Aorta (tissue), 5 donors: ENCODE results near the gene FAM177B. TPM values are rescaled to one million over a fixed set of nuclear protein-coding genes. Genes with fewer than 3 reads are reported as not detected.
"Not testable (repeated sequence)": the region's sequence is repeated elsewhere in the genome, so short reads cannot be mapped to it uniquely, and the experiment has no call there.

Experiments
- ATAC-seq: fragments of 200-7000 bp; cut with Tn5 transposase; one replicate; pipeline ENCODE4 v1.9.1; 2022; ENCODE audit warnings: moderate library complexity; ENCODE audit not compliant: low FRiP score
- DNase-seq, 2 donors: peaks; one replicate each; pipeline ENCODE4 v3.0.0-alpha.2; 2020
- H3K27ac ChIP-seq, 2 donors: one replicate each; pipeline ENCODE4 v1.5.1; 2013; ENCODE audit warnings: low read length in 2 of 2, mild to moderate bottlenecking in 2 of 2, moderate library complexity in 2 of 2, control low read depth in 1 of 2, inconsistent platforms in 1 of 2, low read depth in 1 of 2
- H3K27me3 ChIP-seq, 2 donors: one replicate each; pipeline ENCODE4 v1.6.1; 2013; ENCODE audit warnings: control low read depth in 1 of 2, low read length in 1 of 2, mild to moderate bottlenecking in 1 of 2, moderate library complexity in 1 of 2; ENCODE audit not compliant: insufficient read depth in 2 of 2, control insufficient read depth in 1 of 2
- H3K36me3 ChIP-seq, 2 donors: one replicate each; pipeline ENCODE4 v1.6.1; 2013; ENCODE audit warnings: control low read depth in 1 of 2, low read length in 1 of 2, mild to moderate bottlenecking in 1 of 2; ENCODE audit not compliant: insufficient read depth in 2 of 2, control insufficient read depth in 1 of 2
- H3K4me1 ChIP-seq, 2 donors: one replicate each; pipeline ENCODE4 v1.6.1; 2013; ENCODE audit warnings: low read length in 2 of 2, control low read depth in 1 of 2, mild to moderate bottlenecking in 1 of 2, moderate library complexity in 1 of 2; ENCODE audit not compliant: insufficient read depth in 2 of 2, control insufficient read depth in 1 of 2
- H3K4me3 ChIP-seq, 2 donors: one replicate each; pipeline ENCODE4 v1.5.1; 2013; ENCODE audit warnings: low read length in 2 of 2, control low read depth in 1 of 2, mild to moderate bottlenecking in 1 of 2
- H3K9me3 ChIP-seq: one replicate; pipeline ENCODE4 v1.6.1; 2013; ENCODE audit warnings: mild to moderate bottlenecking, low read length; ENCODE audit not compliant: control insufficient read depth
- WGBS, 2 donors: extraction: QIAGEN DNeasy Blood & Tissue Kit; methylation state at CpG; one replicate each; pipeline ENCODE4 v1.1.7; 2013; 5-methylcytosine and 5-hydroxymethylcytosine counted together
- intact Hi-C, 2 donors: fragments of 100-400 bp; cut with DNase I; formaldehyde crosslinking; loops; one replicate each; pipeline versions ENCODE4 v1.14.2 to v1.15.0; 2022
- polyA plus RNA-seq, 2 donors: library from polyadenylated mRNA; stranded (reverse); fragments of 200-250 nt; gene quantifications; one replicate each; pipeline ENCODE4 v1.2.3, GENCODE V29; 2013
- total RNA-seq, 2 donors: library from RNA; stranded (reverse); fragmentation: NEBNext Ultra II Directional; extraction: Animal tissue kit (Norgen Biotek cat#: 25700); gene quantifications; one replicate each; pipeline ENCODE4 v1.2.1, GENCODE V29; 2021
- donor health status: healthy with polysubstance abuse.
- donor health status: Bipolar disorder and iron deficiency.
- donor health status: DM: no; HTN: no; CAD: no.
- donor health status: DM: no; HTN: no; CAD: no.
- donor health status: DM: yes; HTN: yes; CAD: no.

Gene FAM177B
- total and polyA plus RNA-seq, 4 donors = 0.13 to 3.3 (median 0.18) TPM; not detected in 1

DNA sequence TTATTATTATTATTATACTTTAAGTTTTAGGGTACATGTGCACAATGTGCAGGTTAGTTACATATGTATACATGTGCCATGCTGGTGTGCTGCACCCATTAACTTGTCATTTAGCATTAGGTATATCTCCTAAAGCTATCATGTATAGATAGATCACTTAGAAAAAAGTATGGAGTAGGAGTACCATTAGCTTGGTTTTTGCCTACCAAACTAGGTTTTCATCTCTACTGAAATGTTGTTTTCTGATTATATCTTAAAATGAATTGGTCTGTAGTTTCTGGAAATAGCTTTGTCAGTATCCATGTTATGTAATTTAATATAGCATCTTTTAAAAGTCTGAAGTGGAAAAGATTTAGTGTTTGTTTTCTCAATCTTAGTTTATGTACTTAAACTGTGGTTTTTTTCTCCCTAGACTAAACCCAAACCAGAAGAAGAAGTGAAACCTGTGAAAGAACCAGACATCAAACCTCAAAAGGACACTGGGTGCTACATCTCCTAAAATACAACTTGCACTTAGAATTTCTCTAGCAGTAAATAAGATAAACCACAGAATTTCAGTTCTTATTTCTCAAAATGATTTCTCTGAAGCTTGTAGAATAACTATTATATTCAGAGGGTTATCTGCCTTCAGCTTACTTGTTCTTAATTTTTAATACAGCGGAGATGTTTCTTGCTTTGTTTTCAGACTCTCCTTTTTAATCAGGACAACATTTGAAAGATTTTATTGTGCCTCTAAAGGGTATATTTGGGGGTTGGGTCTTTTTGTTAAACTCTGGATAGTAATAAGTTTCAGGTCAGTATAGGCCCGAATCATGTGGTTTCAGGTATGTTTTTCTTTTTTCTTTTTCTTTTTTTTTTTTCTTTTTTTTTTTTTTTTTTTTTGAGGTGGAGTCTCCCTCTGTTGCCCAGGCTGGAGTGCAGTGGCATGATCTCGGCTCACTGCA is 4.5 kb upstream of the FAM177B start:
- ATAC-seq = no peak
- H3K27ac ChIP-seq = no peak overlapping the region
- no peak overlapping the region for H3K4me3 ChIP-seq
- 78 to 83% methylated on average over 3 of the region's 3 CpGs for WGBS, 2 donors
- no peaks in the 10 kb centered on the region for H3K4me1 ChIP-seq
- intact Hi-C loops = no loop called here
- H3K36me3 ChIP-seq = peaks cover 0 to 4% of the 10 kb centered on the region in 2 donors
- no peaks in the 10 kb centered on the region for H3K27me3 ChIP-seq
- no peak for DNase-seq
- no peaks in the 10 kb centered on the region for H3K9me3 ChIP-seq

- Histone ChIP-seq H3K36me3 (peaks cover 0 to 4% of the 10 kb centered on the region in 2 donors), H3K27me3 (no peaks in the 10 kb centered on the region), H3K4me3 (no peak overlapping the region), H3K4me1 (no peaks in the 10 kb centered on the region), H3K9me3 (no peaks in the 10 kb centered on the region), H3K27ac (no peak overlapping the region)
- intact Hi-C loops = loop anchor here in 1 of 2 donors (5.0 kb wide), 1 partner anchor 348 kb away; no protein-coding TSS in a partner anchor
- ATAC-seq = no peak
- no peak for DNase-seq
- 72 to 73% methylated on average over 1 of the region's 1 CpG for WGBS, 2 donors
Observed at GRCh38 chr1:222734740-222735139, 2.3 kb upstream of the FAM177B start.

GRCh38 chr1:222736470-222736869 is 532 bp upstream of the FAM177B start:
- DNase-seq (no peak), ATAC-seq (no peak)
- H3K27me3 ChIP-seq = no peaks in the 10 kb centered on the region
- H3K27ac ChIP-seq = no peak overlapping the region
- H3K36me3 ChIP-seq = no peaks in the 10 kb centered on the region
- no peaks in the 10 kb centered on the region for H3K9me3 ChIP-seq
- H3K4me3 ChIP-seq = no peak overlapping the region
- H3K4me1 ChIP-seq = no peaks in the 10 kb centered on the region
- WGBS, 2 donors = 61 to 65% methylated on average over 5 of the region's 5 CpGs
- intact Hi-C loops = loop anchor here (2.0 to 5.0 kb wide), 2 partner anchors 346 to 352 kb away; no protein-coding TSS in a partner anchor

DNA sequence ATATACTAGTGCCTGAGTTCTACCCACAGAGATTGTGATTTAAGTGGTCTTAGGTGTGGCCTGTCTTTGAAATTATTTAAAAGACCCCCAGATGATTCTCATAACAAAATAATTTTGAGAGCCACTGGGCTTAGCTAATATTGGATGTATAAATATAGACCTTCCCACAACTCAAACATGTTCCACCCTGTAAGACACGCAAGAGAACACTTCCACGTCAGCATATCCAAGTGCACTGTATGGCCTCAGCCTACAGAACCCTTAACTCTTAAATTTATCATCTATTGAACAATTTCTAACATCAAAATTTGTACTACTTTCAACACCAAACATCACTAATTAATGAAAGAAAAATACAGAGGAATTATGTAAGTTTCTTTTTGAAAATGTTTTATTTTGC is 2.5 kb downstream of the FAM177B start:
- intact Hi-C loops = loop anchor here in 1 of 2 donors (5.0 kb wide), 1 partner anchor 343 kb away; no protein-coding TSS in a partner anchor
- Histone ChIP-seq H3K9me3 (no peaks in the 10 kb centered on the region), H3K27me3 (no peaks in the 10 kb centered on the region), H3K4me1 (no peaks in the 10 kb centered on the region), H3K36me3 (no peaks in the 10 kb centered on the region), H3K27ac (no peak overlapping the region), H3K4me3 (no peak overlapping the region)
- DNase-seq (no peak), ATAC-seq (no peak)
- WGBS, 2 donors = 89 to 93% methylated on average over 2 of the region's 2 CpGs

DNA sequence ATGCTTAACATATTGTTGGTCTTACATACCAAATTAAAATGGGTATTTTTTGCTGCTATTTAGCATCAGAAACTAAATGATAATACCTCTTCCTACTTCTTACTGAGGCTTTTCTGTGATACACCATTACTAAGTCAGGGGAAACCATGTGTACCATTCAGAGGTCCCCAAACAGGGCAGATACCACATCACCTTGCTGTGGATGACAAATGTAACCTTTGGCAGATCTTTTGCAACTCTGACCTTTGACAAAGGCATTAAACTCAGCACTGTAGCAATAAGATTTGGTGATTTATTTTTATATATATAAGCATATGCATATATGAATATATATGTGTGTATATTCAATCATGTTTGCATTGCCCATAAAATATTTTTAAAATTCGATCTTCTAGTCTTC is 2.9 kb downstream of the FAM177B start:
- intact Hi-C loops = loop anchor here in 1 of 2 donors (5.0 kb wide), 1 partner anchor 342 kb away; no protein-coding TSS in a partner anchor
- Histone ChIP-seq H3K36me3 (no peaks in the 10 kb centered on the region), H3K27ac (no peak overlapping the region), H3K9me3 (no peaks in the 10 kb centered on the region), H3K4me1 (no peaks in the 10 kb centered on the region), H3K27me3 (no peaks in the 10 kb centered on the region), H3K4me3 (no peak overlapping the region)
- ATAC-seq = no peak
- DNase-seq = no peak
- 74 to 76% methylated on average over 1 of the region's 1 CpG for WGBS, 2 donors

- H3K9me3 ChIP-seq, H3K36me3 ChIP-seq, H3K27me3 ChIP-seq, ATAC-seq, DNase-seq, H3K27ac ChIP-seq, H3K4me3 ChIP-seq, H3K4me1 ChIP-seq, intact Hi-C loops: not testable (repeated sequence)
- WGBS, 2 donors = 93 to 96% methylated on average over 5 of the region's 5 CpGs
Observed at GRCh38 chr1:222741630-222742457, 4.8 kb downstream of the FAM177B start.

DNA sequence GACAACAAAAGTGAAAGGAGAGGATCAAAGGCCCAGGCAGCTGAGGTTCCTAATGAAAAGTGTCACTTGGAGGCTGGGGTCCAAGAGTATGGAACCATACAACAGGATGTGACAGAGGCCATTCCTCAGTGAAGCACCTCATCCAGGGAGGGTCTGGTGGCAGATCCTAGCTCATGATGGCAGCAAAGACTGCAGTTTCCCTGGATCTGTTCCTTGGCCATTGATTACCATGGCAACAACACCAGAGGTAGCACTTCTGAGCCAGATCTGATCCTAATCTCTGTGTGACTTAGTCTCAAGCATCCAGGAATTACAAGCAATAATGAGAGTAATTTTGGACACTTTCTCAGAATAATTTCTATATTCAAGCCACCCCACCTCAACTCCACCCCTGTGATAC is 12.9 kb downstream of the FAM177B start:
- DNase-seq (no peak), ATAC-seq (no peak)
- no peak overlapping the region for H3K4me3 ChIP-seq
- intact Hi-C loops = no loop called here
- no peaks in the 10 kb centered on the region for H3K27me3 ChIP-seq
- no peak overlapping the region for H3K27ac ChIP-seq
- peaks cover 0 to 2% of the 10 kb centered on the region in 2 donors for H3K4me1 ChIP-seq
- no peaks in the 10 kb centered on the region for H3K36me3 ChIP-seq
- H3K9me3 ChIP-seq = no peaks in the 10 kb centered on the region

DNA sequence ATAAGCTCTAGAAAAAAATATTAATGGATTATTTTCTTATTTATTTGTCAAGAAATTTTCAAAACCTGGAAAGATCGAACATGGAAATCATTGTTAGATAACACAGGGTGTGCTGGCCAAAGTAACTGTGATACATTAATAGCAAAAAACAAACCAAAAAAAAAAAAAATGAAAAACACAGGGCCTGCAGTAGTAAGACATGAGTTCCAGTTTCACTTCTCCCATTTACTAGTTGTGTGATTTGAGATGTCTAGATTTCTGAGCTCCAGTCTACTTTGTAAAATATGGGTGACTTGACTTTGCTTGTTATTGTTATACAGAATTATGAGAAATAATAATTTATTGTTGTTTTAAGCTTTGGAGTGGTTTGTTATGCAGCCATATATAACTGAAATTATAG is 13.6 kb downstream of the FAM177B start:
- H3K27ac ChIP-seq = no peak overlapping the region
- no peaks in the 10 kb centered on the region for H3K36me3 ChIP-seq
- DNase-seq = no peak
- no peak for ATAC-seq
- 87 to 91% methylated on average over 1 of the region's 1 CpG for WGBS, 2 donors
- intact Hi-C loops = no loop called here
- peaks cover 2 to 3% of the 10 kb centered on the region in 2 donors for H3K4me1 ChIP-seq
- H3K4me3 ChIP-seq = no peak overlapping the region
- H3K9me3 ChIP-seq = no peaks in the 10 kb centered on the region
- no peaks in the 10 kb centered on the region for H3K27me3 ChIP-seq
